ENCODE data around the gene CNOT6.

Gene CNOT6

GRCh38 chr5:180494510-180495181, 467 bp downstream of the CNOT6 start (continued):
- no peak for TF ChIP-seq ZNF558 (tag by site-specific recombination; IDR thresholded peaks at IDR 0.05)
- TF ChIP-seq GLIS2 (tag by site-specific recombination; IDR thresholded peaks at IDR 0.05): peak; percentile 61; the same call in 1 of the 2 replicates
- TF ChIP-seq PRDM1 (tag by site-specific recombination; IDR thresholded peaks at IDR 0.05): no peak
- TF ChIP-seq KLF9 (tag by site-specific recombination; IDR thresholded peaks at IDR 0.05; ENCODE audit: low read depth): 0 out of 2 replicates have a peak, but pooled peaks have one; percentile 34
- no peak for TF ChIP-seq ZNF155 (tag by site-specific recombination; IDR thresholded peaks at IDR 0.05)
- peak; percentile 67 for TF ChIP-seq ZBTB26 (tag by site-specific recombination; optimal IDR thresholded peaks at IDR 0.05)
- TF ChIP-seq PBX3 (CRISPR knock-in tag; IDR thresholded peaks at IDR 0.05): no peak; the same call in 1 of the 2 replicates
- no peak for TF ChIP-seq ZBTB48 (tag by site-specific recombination; IDR thresholded peaks at IDR 0.05)
- TF ChIP-seq ZNF660 (tag by site-specific recombination; IDR thresholded peaks at IDR 0.05): no peak
- TF ChIP-seq ZFHX2 (tag by site-specific recombination; conservative IDR thresholded peaks at IDR 0.05): peak; percentile 47; the same call in 1 of the 2 replicates
- TF ChIP-seq GLIS1 (tag by site-specific recombination; IDR thresholded peaks at IDR 0.05): peak; percentile 27; the same call in 1 of the 2 replicates
- peak; percentile 12; the same call in 1 of the 2 replicates for TF ChIP-seq KLF8 (tag by site-specific recombination; IDR thresholded peaks at IDR 0.05)
- TF ChIP-seq MYNN (tag by site-specific recombination; IDR thresholded peaks at IDR 0.05; ENCODE audit: borderline replicate concordance): no peak
- TF ChIP-seq ZNF354C (tag by site-specific recombination; IDR thresholded peaks at IDR 0.05; ENCODE audit: borderline replicate concordance, low read depth): no peak
- TF ChIP-seq ZNF610 (tag by site-specific recombination; IDR thresholded peaks at IDR 0.05; ENCODE audit: borderline replicate concordance): no peak
- no peak for TF ChIP-seq KLF17 (tag by site-specific recombination; IDR thresholded peaks at IDR 0.05)
- no peak for TF ChIP-seq ZNF350 (tag by site-specific recombination; IDR thresholded peaks at IDR 0.05)
- no peak for TF ChIP-seq ZNF654 (tag by site-specific recombination; IDR thresholded peaks at IDR 0.05; ENCODE audit: low read depth)
- no peak for TF ChIP-seq ZBTB8A (tag by site-specific recombination; IDR thresholded peaks at IDR 0.05)
- TF ChIP-seq ZNF549 (tag by site-specific recombination; IDR thresholded peaks at IDR 0.05): no peak
- no peak for TF ChIP-seq ZNF792 (tag by site-specific recombination; IDR thresholded peaks at IDR 0.05)
- TF ChIP-seq SP3 (tag by site-specific recombination; IDR thresholded peaks at IDR 0.05): 0 out of 2 replicates have a peak, but pooled peaks have one; percentile 44

- ChIA-PET POLR2A (no interaction called here), CTCF (no interaction called here)
- Histone ChIP-seq H3K27ac (ENCODE audit: extremely low read depth, low read depth, low read length) (peak overlapping the region; percentile 92; the same call in 1 of the 2 replicates), H3K4me1 (ENCODE audit: control insufficient read depth, insufficient read depth, low read length) (peaks cover 11% of the 10 kb centered on the region), H3K4me3 (ENCODE audit: low read depth, low read length) (peak overlapping the region; percentile 99), H3K9me3 (ENCODE audit: control insufficient read depth, insufficient read depth, low read depth, low read length) (no peaks in the 10 kb centered on the region), H3K36me3 (ENCODE audit: control insufficient read depth in 2 of 2, insufficient read depth in 1 of 2, low read length in 2 of 2) (peaks cover 10 to 26% of the 10 kb centered on the region in 2 experiments; a peak in 2 of 3 replicates)
- TF ChIP-seq ZNF366 (tag by site-specific recombination; conservative IDR thresholded peaks at IDR 0.05) (0 out of 2 replicates have a peak, but pooled peaks have one; percentile 17), ZNF623 (tag by site-specific recombination; IDR thresholded peaks at IDR 0.05) (no peak), SCRT2 (tag by site-specific recombination; IDR thresholded peaks at IDR 0.05) (peak; percentile 87), ZNF19 (tag by site-specific recombination; IDR thresholded peaks at IDR 0.05; ENCODE audit: low read depth) (no peak), ZBTB7A (tag by site-specific recombination; IDR thresholded peaks at IDR 0.05; ENCODE audit: low read depth) (no peak), SCRT1 (tag by site-specific recombination; IDR thresholded peaks at IDR 0.05; ENCODE audit: borderline replicate concordance) (0 out of 2 replicates have a peak, but pooled peaks have one; percentile 17)
These were observed 1.1 kb downstream of the CNOT6 start for GRCh38 chr5:180495292-180495691.
